Measurements from ENCODE around the gene VPS52.

Gene VPS52

DNA sequence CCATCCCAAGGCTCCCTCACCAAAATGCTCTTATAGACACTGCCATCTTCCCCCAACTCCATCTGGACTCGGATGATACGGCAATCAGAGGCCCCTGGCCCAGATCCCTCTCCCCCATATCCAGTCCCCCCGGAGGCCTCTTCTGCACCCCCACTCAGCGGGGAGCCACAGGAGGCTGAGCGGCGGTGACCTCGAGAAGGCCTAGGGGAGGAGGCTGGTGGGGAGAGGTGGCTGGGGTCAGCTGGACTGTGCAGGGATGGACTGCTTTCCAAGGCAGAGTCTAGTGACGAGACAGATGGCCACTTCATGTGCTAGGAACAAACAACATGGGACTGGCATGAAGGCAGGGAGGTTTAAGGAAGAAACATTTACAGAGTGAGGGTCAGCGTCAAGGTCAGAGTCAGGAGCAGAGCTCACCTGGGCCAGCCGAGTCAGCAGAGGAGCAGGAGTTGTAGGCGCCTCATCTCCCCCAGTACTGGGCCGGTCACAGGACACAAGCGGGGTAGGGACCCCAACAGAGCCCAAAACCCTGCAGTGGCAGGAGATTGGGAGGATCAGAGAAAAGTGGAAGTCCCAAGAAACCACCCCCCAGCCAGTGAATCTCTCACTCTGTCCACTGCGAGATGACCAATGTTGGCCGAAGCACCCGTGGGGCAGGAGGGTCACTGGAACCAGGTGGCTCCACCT lies 21.5 kb upstream of the VPS52 start:
- no peak for TF ChIP-seq MYC (IDR thresholded peaks at IDR 0.05; ENCODE audit: low read depth, low read length)
- no peak for TF ChIP-seq POLR2A (IDR thresholded peaks at IDR 0.05; ENCODE audit: extremely low read depth, insufficient read length)
- TF ChIP-seq, protein P1, sequence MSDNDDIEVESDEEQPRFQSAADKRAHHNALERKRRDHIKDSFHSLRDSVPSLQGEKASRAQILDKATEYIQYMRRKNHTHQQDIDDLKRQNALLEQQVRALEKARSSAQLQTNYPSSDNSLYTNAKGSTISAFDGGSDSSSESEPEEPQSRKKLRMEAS (IDR thresholded peaks at IDR 0.05; ENCODE audit: low read depth, low read length): no peak
- TF ChIP-seq, protein P2, sequence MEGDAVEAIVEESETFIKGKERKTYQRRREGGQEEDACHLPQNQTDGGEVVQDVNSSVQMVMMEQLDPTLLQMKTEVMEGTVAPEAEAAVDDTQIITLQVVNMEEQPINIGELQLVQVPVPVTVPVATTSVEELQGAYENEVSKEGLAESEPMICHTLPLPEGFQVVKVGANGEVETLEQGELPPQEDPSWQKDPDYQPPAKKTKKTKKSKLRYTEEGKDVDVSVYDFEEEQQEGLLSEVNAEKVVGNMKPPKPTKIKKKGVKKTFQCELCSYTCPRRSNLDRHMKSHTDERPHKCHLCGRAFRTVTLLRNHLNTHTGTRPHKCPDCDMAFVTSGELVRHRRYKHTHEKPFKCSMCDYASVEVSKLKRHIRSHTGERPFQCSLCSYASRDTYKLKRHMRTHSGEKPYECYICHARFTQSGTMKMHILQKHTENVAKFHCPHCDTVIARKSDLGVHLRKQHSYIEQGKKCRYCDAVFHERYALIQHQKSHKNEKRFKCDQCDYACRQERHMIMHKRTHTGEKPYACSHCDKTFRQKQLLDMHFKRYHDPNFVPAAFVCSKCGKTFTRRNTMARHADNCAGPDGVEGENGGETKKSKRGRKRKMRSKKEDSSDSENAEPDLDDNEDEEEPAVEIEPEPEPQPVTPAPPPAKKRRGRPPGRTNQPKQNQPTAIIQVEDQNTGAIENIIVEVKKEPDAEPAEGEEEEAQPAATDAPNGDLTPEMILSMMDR (IDR thresholded peaks at IDR 0.05; ENCODE audit: low read depth, low read length): no peak
- H3K4me3 ChIP-seq (ENCODE audit: low read depth, low read length): no peak overlapping the region
- DNase-seq (ENCODE audit: low read depth): no peak

DNA sequence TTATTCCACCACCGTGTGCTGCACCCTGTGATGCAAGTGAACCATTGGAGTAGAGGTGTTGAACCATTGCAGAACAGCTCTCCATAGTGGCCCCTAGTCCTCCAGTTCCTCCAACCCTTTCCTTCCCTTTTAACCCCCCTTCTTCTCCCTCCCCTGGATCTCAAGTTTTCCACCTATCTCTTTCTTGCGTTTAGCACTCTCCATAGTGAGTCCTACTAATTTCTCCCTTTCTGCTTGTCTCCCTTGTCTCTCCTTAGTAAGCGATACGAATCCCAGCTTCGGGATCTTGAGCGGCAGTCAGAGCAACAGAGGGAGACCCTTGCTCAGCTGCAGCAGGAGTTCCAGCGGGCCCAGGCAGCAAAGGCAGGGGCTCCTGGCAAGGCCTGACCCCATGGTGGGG lies 18.8 kb upstream of the VPS52 start:
- peak overlapping the region; percentile 73 for H3K4me3 ChIP-seq (ENCODE audit: low read depth, low read length)
- no peak for DNase-seq (ENCODE audit: low read depth)
- TF ChIP-seq POLR2A (IDR thresholded peaks at IDR 0.05; ENCODE audit: extremely low read depth, insufficient read length) (no peak), MYC (IDR thresholded peaks at IDR 0.05; ENCODE audit: low read depth, low read length) (no peak)
- TF ChIP-seq, protein P2 (IDR thresholded peaks at IDR 0.05; ENCODE audit: low read depth, low read length): no peak

DNA sequence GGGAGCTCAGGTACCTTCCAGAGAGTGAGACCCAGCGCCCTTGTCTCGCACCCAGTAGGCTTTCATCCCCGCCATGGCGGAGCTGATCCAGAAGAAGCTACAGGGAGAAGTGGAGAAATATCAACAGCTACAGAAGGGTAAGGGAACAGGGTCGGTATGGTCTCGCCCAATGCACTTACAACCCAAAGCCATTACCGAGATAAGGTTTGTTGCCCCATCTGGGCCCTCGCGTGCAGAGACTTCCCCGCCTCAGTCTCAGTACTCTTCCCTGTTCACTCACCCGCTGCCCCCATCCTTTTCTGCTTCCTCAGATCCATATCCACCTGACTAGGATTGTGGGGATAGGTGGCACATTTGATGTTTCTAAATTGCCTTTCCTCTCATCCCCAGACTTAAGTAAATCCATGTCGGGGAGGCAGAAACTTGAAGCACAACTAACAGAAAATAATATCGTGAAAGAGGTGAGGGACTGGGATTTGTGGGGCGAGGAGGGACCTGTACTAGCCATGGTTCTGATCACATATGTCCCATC lies 18.2 kb upstream of the VPS52 start:
- DNase-seq (ENCODE audit: low read depth): no peak
- peak overlapping the region; percentile 73 for H3K4me3 ChIP-seq (ENCODE audit: low read depth, low read length)
- TF ChIP-seq, protein P2 (IDR thresholded peaks at IDR 0.05; ENCODE audit: low read depth, low read length): no peak
- TF ChIP-seq MYC (IDR thresholded peaks at IDR 0.05; ENCODE audit: low read depth, low read length) (no peak), POLR2A (IDR thresholded peaks at IDR 0.05; ENCODE audit: extremely low read depth, insufficient read length) (no peak)
- TF ChIP-seq, protein P1 (IDR thresholded peaks at IDR 0.05; ENCODE audit: low read depth, low read length): no peak

DNA sequence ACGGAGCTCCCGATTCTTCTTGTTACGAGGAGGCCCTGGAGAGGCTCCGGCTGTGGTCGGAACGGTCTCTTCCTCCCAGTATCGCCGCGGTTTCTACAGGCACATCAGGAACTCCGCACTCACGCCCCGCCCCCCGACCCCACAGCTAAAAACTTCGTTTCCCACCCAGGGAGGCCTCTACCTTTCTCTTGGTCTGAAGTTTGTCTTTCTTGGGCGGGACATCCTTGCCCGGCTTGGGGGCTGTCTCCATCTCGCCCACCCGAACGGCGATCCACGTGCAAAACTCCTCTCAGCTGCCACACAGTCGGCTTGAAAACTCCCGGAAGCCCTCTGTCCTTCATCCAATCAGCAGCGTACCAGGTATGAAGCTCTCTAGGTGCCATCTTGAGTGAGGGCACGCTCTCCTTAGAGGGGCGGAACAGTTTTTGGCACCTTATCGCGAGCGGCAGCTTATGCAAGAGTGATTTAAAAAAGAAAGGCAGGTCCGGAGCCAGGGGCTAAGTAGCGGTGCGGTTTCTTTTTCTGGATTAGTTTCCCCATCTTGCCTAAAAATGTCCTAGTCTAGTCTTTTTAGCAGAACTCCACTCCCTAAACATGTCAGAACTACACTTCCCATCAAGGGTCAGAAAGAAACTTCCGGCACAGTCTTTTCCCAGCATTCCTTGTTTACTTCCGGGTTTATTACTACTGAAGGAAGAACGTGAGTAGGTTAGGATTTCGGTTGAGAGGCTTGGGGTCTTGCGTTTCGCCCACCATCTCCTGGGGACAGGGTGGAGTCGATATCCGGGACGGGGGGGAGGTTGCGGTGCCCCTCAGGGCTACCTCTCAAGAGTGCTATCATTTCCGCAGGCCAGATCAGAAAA lies 17.5 kb upstream of the VPS52 start, which contains the start of the genes PFDN6 and WDR46:
Gene PFDN6, plus strand, starts transcription at position 681 of the 863 bp plus-strand sequence. CDS start 256 bp downstream, outside the sequence.
Gene WDR46, minus strand, starts transcription at position 319 of the 863 bp plus-strand sequence. Its CDS starts 69 bp downstream, at position 250.
- TF ChIP-seq, protein P2 (IDR thresholded peaks at IDR 0.05; ENCODE audit: low read depth, low read length): no peak
- peak; percentile 63 for TF ChIP-seq POLR2A (IDR thresholded peaks at IDR 0.05; ENCODE audit: extremely low read depth, insufficient read length)
- peak; percentile 81 for TF ChIP-seq MYC (IDR thresholded peaks at IDR 0.05; ENCODE audit: low read depth, low read length)
- TF ChIP-seq, protein P1 (IDR thresholded peaks at IDR 0.05; ENCODE audit: low read depth, low read length): peak; percentile 91
- peak; percentile 94 for DNase-seq (ENCODE audit: low read depth)
- peak within 1 kb of the TSS; percentile 73 for H3K4me3 ChIP-seq (ENCODE audit: low read depth, low read length)

DNA sequence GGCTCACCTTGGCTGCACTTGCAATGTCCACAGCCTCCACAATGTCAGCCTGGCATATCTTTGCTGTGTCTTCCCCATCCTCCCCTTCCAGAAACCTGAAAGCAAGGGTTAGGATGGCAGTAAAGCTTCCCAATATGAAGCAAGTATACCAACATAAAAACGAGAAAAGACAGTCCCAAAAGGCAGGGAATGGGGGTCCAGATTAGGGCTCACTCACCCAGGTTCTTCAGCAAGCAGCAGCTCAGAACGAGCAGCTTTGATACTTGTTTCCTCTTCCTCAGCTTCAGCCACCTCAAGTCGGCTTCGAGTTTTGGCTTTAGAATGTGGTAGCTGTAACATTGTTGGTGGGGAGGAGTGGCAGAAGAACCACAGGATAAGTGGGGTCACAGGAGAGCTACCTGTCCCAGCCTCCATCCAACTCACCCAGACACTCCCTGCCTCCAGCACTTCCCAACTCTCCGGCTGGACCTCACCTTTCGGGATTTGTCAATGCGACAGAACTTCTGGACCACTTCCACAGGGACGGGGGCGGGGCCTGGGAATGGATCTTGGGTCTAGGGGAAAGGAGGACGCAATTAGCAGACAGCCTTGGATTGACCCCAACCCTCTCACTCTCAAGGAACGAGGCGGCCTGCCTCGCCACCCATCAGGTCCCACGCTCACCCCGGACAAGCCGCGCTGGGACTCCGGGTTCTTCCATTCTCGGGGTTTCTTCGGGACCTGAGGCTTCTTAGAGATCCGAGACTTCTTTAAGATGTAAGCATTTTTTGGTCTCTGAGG lies 16.7 kb upstream of the VPS52 start:
- DNase-seq (ENCODE audit: low read depth): no peak
- TF ChIP-seq, protein P1 (IDR thresholded peaks at IDR 0.05; ENCODE audit: low read depth, low read length): no peak
- TF ChIP-seq POLR2A (IDR thresholded peaks at IDR 0.05; ENCODE audit: extremely low read depth, insufficient read length) (no peak), MYC (IDR thresholded peaks at IDR 0.05; ENCODE audit: low read depth, low read length) (no peak)
- TF ChIP-seq, protein P2 (IDR thresholded peaks at IDR 0.05; ENCODE audit: low read depth, low read length): no peak
- H3K4me3 ChIP-seq (ENCODE audit: low read depth, low read length): peak overlapping the region; percentile 73
